Mesothelial cell of epicardium (in vitro differentiated cells): Measurements from ENCODE around the gene PRTN3. TPM values are rescaled to one million over a fixed set of nuclear protein-coding genes. Genes with fewer than 3 reads are reported as not detected.

Source experiments
- DNase-seq, 2 experiments: peaks; one replicate each; pipeline ENCODE4 v3.0.0; 2021; ENCODE audit warnings: low spot score in 2 of 2; ENCODE audit not compliant: unreplicated experiment in 2 of 2
- H3K27ac Mint-ChIP-seq: 2 replicates; pipeline ENCODE4 v1.8.0; 2021; ENCODE audit warnings: mixed read lengths
- H3K27me3 Mint-ChIP-seq: 2 replicates; pipeline ENCODE4 v1.8.0; 2021; ENCODE audit warnings: low read depth, mixed read lengths
- H3K36me3 Mint-ChIP-seq: 2 replicates; pipeline ENCODE4 v1.8.0; 2021; ENCODE audit warnings: mixed read lengths
- H3K4me1 Mint-ChIP-seq: 2 replicates; pipeline ENCODE4 v1.8.0; 2021; ENCODE audit warnings: mixed read lengths
- H3K4me3 Mint-ChIP-seq: 2 replicates; pipeline ENCODE4 v1.8.0; 2021; ENCODE audit warnings: mild to moderate bottlenecking, moderate library complexity, mixed read lengths
- H3K9me3 Mint-ChIP-seq: 2 replicates; pipeline ENCODE4 v1.8.0; 2021; ENCODE audit warnings: mixed read lengths
- CTCF ChIP-seq: fragments of 200-600 bp; sonication (generic); IDR thresholded peaks from one replicate; pipeline ENCODE4 v1.5.0; 2021; ENCODE audit warnings: antibody characterized with exemption; ENCODE audit not compliant: unreplicated experiment
- total RNA-seq: library from RNA; stranded (reverse); gene quantifications from 3 replicates; pipeline ENCODE4 v1.2.1, GENCODE V29; 2021

PRTN3 gene
- total RNA-seq, 1 donor from 2014 or later, result not detected

DNA sequence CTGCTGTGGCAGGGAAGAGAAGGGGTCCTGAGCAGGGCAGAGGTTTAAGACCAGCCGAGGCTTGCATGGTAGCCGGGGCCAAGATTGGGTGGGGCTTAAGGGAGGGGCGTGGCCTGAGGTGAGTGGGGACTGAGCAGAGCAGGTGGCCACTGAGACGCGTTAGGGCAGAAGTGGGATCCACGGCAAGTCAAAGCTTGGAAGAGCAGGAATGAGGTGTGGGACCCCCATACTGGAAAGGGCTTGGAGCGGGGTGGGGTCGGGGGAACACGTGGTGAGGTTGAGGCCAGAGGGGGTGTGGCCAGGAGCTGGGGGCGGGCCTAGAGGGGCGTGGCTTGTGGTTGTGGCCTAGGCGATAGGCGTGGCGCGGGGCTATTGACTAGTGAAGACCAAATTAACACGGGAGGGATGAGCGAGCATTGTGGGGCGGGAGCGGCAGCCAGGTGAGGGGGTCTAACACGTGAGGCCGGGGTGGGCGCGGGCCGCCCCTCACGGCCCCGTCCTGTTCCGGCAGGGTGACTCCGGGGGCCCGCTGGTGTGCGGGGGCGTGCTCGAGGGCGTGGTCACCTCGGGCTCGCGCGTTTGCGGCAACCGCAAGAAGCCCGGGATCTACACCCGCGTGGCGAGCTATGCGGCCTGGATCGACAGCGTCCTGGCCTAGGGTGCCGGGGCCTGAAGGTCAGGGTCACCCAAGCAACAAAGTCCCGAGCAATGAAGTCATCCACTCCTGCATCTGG is 21.9 kb downstream of the PRTN3 start:
- no peak overlapping the region for H3K27ac Mint-ChIP-seq
- no peaks in the 10 kb centered on the region for H3K4me1 Mint-ChIP-seq
- TF ChIP-seq CTCF, result no peak
- H3K9me3 Mint-ChIP-seq, result no peaks in the 10 kb centered on the region
- DNase-seq, result peak in 1 of 2 experiments; percentile 74
- H3K36me3 Mint-ChIP-seq, result peaks cover 10% of the 10 kb centered on the region
- peak overlapping the region; percentile 8 for H3K4me3 Mint-ChIP-seq
- H3K27me3 Mint-ChIP-seq, result peaks cover 30% of the 10 kb centered on the region

GRCh38 chr19:863315-863620 is 22.5 kb downstream of the PRTN3 start:
- DNase-seq, result no peak
- H3K9me3 Mint-ChIP-seq, result no peaks in the 10 kb centered on the region
- H3K4me1 Mint-ChIP-seq, result no peaks in the 10 kb centered on the region
- H3K4me3 Mint-ChIP-seq, result no peak overlapping the region
- peaks cover 10% of the 10 kb centered on the region for H3K36me3 Mint-ChIP-seq
- no peak for TF ChIP-seq CTCF
- no peak overlapping the region for H3K27ac Mint-ChIP-seq
- peaks cover 28% of the 10 kb centered on the region for H3K27me3 Mint-ChIP-seq

DNA sequence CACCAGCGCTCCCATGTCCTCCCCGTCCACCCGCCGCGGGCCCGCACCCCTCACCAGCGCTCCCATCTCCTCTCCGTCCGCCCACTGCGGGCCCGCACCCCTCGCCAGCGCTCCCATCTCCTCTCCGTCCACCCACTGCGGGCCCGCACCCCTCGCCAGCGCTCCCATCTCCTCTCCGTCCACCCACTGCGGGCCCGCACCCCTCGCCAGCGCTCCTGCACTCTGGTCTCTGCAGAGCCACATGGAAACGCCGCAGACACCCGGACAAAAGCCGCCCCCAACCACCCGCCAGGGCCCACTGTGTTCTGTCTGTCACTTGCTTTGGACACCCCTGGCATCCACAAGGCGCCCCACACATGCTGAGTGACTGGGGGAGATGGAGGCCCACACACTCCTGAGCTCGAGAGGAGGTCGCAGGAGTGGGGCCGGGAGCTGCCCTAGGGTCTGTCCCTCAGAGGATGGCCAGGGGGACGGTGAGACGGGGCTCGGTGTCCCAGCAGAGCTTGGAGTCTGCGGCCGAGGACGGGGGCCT is 26.0 kb downstream of the PRTN3 start:
- Mint-ChIP-seq H3K27ac (no peak overlapping the region), H3K27me3 (peaks cover 13% of the 10 kb centered on the region), H3K9me3 (no peaks in the 10 kb centered on the region), H3K4me1 (peaks cover 2% of the 10 kb centered on the region), H3K36me3 (peaks cover 19% of the 10 kb centered on the region), H3K4me3 (no peak overlapping the region)
- no peak for TF ChIP-seq CTCF
- no peak for DNase-seq

- peaks cover 19% of the 10 kb centered on the region for H3K36me3 Mint-ChIP-seq
- no peaks in the 10 kb centered on the region for H3K9me3 Mint-ChIP-seq
- DNase-seq, result no peak
- no peak overlapping the region for H3K4me3 Mint-ChIP-seq
- no peak overlapping the region for H3K27ac Mint-ChIP-seq
- peaks cover 13% of the 10 kb centered on the region for H3K27me3 Mint-ChIP-seq
- H3K4me1 Mint-ChIP-seq, result peaks cover 2% of the 10 kb centered on the region
- TF ChIP-seq CTCF, result no peak
These were observed 26.5 kb downstream of the PRTN3 start for GRCh38 chr19:867301-867793.

- H3K9me3 Mint-ChIP-seq, result no peaks in the 10 kb centered on the region
- DNase-seq, result no peak
- peaks cover 2% of the 10 kb centered on the region for H3K4me1 Mint-ChIP-seq
- peaks cover 19% of the 10 kb centered on the region for H3K36me3 Mint-ChIP-seq
- no peak overlapping the region for H3K4me3 Mint-ChIP-seq
- H3K27ac Mint-ChIP-seq, result no peak overlapping the region
- no peak for TF ChIP-seq CTCF
- H3K27me3 Mint-ChIP-seq, result peaks cover 8% of the 10 kb centered on the region
These were observed 27.2 kb downstream of the PRTN3 start for GRCh38 chr19:867855-868457.
